SK-N-MC (cell line): ENCODE data around the gene KLF13.

Experiments
- EZH2 ChIP-seq: fragments of 200-600 bp; sonication (generic); IDR thresholded peaks from one replicate; pipeline ENCODE4 v1.6.1; 2017; ENCODE audit warnings: antibody characterized with exemption
- FOXP2 ChIP-seq: optimal IDR thresholded peaks from 2 replicates; pipeline ENCODE3; 2011; ENCODE audit warnings: mild to moderate bottlenecking, moderate library complexity; ENCODE audit not compliant: insufficient read depth; ENCODE audit errors: extremely low read length, control extremely low read depth
- POLR2AphosphoS5 ChIP-seq: IDR thresholded peaks from 2 replicates; pipeline ENCODE4 v1.6.1; 2012; ENCODE audit warnings: mild to moderate bottlenecking, low read depth, low read length, borderline replicate concordance

- TF ChIP-seq POLR2AphosphoS5, result peak; percentile 60; the same call in 1 of the 2 replicates
- no peak for TF ChIP-seq EZH2
- peak; percentile 27 for TF ChIP-seq FOXP2
These were observed at the start of gene KLF13 for GRCh38 chr15:31326156-31326874.
